ENCODE results near the gene NPVF. TPM values are rescaled to one million over a fixed set of nuclear protein-coding genes. Genes with fewer than 3 reads are reported as not detected.

The NPVF gene, protein sequence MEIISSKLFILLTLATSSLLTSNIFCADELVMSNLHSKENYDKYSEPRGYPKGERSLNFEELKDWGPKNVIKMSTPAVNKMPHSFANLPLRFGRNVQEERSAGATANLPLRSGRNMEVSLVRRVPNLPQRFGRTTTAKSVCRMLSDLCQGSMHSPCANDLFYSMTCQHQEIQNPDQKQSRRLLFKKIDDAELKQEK
- not detected in 3 replicates for total RNA-seq

DNA sequence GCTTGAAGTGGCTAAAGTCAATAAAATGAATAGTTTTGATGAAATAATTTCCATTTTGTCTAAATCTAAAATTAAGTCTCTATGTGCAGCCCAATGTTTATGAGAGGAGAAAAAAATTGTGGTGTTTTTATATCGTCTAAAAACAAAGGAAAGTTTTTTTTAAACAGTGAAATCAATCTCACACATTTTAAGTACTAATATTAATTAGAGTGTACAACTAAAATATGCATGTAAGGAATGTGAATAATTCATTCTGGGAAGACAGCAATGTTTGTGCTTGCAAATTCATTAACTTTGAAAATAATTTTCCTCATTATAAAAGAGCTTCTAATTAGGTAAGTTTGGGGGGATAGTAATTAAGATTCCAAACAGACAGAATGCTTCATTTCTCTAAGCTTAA, at the start of gene NPVF:
Gene NPVF (minus strand): TSS at position 101 of the 400 bp plus-strand sequence. CDS start 47 bp downstream, at position 54.
- TF ChIP-seq, protein P1, sequence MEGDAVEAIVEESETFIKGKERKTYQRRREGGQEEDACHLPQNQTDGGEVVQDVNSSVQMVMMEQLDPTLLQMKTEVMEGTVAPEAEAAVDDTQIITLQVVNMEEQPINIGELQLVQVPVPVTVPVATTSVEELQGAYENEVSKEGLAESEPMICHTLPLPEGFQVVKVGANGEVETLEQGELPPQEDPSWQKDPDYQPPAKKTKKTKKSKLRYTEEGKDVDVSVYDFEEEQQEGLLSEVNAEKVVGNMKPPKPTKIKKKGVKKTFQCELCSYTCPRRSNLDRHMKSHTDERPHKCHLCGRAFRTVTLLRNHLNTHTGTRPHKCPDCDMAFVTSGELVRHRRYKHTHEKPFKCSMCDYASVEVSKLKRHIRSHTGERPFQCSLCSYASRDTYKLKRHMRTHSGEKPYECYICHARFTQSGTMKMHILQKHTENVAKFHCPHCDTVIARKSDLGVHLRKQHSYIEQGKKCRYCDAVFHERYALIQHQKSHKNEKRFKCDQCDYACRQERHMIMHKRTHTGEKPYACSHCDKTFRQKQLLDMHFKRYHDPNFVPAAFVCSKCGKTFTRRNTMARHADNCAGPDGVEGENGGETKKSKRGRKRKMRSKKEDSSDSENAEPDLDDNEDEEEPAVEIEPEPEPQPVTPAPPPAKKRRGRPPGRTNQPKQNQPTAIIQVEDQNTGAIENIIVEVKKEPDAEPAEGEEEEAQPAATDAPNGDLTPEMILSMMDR (IDR thresholded peaks at IDR 0.05; ENCODE audit: unreplicated experiment), result no peak
- no peaks in the 10 kb centered on the region for H3K4me1 Mint-ChIP-seq
- no peak for DNase-seq (ENCODE audit: low spot score in 2 of 2, unreplicated experiment in 2 of 2)
- H3K27me3 Mint-ChIP-seq (ENCODE audit: low read depth), result peaks cover 26% of the 10 kb centered on the region
- no peaks in the 10 kb centered on the region for H3K36me3 Mint-ChIP-seq
- H3K27ac Mint-ChIP-seq, result no peak within 1 kb of the TSS
- peaks cover 17% of the 10 kb centered on the region for H3K9me3 Mint-ChIP-seq
- no peak within 1 kb of the TSS for H3K4me3 Mint-ChIP-seq

DNA sequence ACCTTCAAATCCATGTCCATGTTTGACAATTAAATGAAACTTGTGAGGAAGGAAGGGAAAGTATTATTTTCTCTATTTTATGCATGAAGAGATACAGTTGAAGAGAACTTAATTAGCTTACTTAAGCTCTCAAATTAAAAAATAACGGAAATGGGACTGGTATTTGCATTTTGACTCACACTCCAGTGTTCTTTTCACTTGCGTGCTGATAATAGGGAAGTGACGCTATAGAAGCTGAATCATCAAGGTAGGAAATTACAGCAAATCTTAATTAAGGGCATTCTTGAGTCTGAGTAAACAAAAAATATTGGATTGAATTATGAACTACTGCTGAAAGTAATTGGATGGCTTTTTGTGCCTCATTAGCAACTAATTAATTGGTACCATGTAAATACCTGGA, 44.0 kb upstream of the NPVF start:
- Mint-ChIP-seq H3K4me3 (no peak overlapping the region), H3K27ac (no peak overlapping the region), H3K9me3 (no peaks in the 10 kb centered on the region), H3K27me3 (ENCODE audit: low read depth) (no peaks in the 10 kb centered on the region), H3K36me3 (no peaks in the 10 kb centered on the region), H3K4me1 (no peaks in the 10 kb centered on the region)
- DNase-seq (ENCODE audit: low spot score in 2 of 2, unreplicated experiment in 2 of 2), result no peak
- TF ChIP-seq, protein P1 (IDR thresholded peaks at IDR 0.05; ENCODE audit: unreplicated experiment), result no peak

DNA sequence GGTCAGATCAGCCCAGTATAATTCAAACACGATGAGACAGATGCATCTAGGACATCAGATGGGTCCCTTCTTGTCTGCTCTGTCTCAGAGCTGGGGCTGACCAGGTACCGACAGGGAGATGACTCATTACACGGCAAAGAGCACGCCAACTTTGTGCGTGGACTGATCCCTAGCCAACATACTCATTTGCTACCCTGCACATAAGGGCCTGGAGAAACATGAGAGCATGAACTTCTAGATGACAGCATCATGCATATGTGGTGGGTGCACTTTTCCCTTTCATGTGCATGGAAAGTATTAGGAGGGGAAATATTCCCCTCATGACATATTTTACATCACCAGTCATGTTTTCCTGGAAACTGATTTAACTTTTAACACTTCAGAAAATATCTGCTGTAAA, 35.1 kb upstream of the NPVF start:
- no peaks in the 10 kb centered on the region for H3K9me3 Mint-ChIP-seq
- TF ChIP-seq, protein P1 (IDR thresholded peaks at IDR 0.05; ENCODE audit: unreplicated experiment), result no peak
- H3K27me3 Mint-ChIP-seq (ENCODE audit: low read depth), result peaks cover 3% of the 10 kb centered on the region
- no peak overlapping the region for H3K27ac Mint-ChIP-seq
- no peaks in the 10 kb centered on the region for H3K36me3 Mint-ChIP-seq
- DNase-seq (ENCODE audit: low spot score in 2 of 2, unreplicated experiment in 2 of 2), result no peak
- H3K4me3 Mint-ChIP-seq, result no peak overlapping the region
- H3K4me1 Mint-ChIP-seq, result peaks cover 32% of the 10 kb centered on the region

DNA sequence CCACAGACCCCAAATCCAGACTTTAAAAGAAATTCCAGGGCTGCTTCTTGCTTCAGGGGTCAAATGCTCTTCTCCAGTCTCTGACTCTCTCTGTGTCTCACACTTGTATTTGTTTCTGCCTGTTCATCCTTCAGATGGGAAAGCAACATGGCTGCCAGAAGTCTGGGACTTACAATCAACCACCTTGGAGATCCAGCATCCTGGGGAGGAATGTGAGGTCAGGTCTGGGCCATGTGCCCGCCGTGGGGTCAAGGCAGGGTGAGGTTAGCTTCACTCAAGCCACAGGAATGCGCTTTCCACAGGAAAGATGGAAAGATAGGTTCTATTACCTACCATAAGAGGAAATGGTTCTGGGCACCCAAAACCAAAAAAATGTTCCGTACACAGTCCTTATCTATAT, 34.3 kb upstream of the NPVF start:
- DNase-seq (ENCODE audit: low spot score in 2 of 2, unreplicated experiment in 2 of 2), result no peak
- Mint-ChIP-seq H3K27me3 (ENCODE audit: low read depth) (peaks cover 3% of the 10 kb centered on the region), H3K4me3 (no peak overlapping the region), H3K36me3 (no peaks in the 10 kb centered on the region), H3K27ac (no peak overlapping the region), H3K4me1 (peaks cover 32% of the 10 kb centered on the region), H3K9me3 (no peaks in the 10 kb centered on the region)
- TF ChIP-seq, protein P1 (IDR thresholded peaks at IDR 0.05; ENCODE audit: unreplicated experiment), result no peak

DNA sequence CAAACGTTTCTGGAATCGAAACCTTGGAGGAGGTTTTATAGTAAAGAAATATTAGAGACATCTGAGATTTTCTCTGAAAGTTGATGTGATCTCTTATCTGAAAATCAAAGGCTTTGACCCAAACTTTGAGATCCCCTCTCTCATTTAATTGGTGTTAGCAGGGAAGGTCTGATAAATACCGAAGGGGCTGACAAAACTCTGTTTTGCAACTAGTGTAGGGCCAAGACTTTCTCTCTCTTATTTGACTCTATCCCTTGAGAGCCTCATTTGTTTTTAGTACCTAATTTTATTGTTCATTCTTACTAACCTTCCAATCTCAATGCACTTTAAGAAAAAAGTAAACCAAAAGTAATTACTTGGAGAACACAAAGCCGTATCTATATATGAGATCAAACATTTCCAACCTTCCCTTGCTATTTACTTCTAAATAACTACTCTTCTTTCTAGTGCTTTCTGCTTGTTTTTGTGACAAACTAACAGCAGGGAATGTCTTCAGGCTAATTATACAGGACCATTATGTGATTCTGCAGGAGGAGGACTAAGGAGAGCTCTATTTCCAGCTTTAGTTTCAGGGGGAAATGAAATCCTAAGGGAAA, 33.4 kb upstream of the NPVF start:
- Mint-ChIP-seq H3K9me3 (no peaks in the 10 kb centered on the region), H3K27ac (peak overlapping the region; percentile 16), H3K27me3 (ENCODE audit: low read depth) (peaks cover 3% of the 10 kb centered on the region), H3K36me3 (no peaks in the 10 kb centered on the region), H3K4me1 (peaks cover 32% of the 10 kb centered on the region), H3K4me3 (no peak overlapping the region)
- DNase-seq (ENCODE audit: low spot score in 2 of 2, unreplicated experiment in 2 of 2), result no peak
- TF ChIP-seq, protein P1 (IDR thresholded peaks at IDR 0.05; ENCODE audit: unreplicated experiment), result no peak
